LNCAP (cell line): ENCODE results near the gene HHLA2.

Source experiments
- CTCF ChIP-seq: fragments of 450-650 bp; IDR thresholded peaks from 2 replicates; pipeline ENCODE4 v1.5.1; 2017; ENCODE audit warnings: mild to moderate bottlenecking

HHLA2 gene

GRCh38 chr3:108327168-108327567 is 30.8 kb downstream of the HHLA2 start:
- no peak for TF ChIP-seq CTCF

GRCh38 chr3:108328821-108329486 is 32.6 kb downstream of the HHLA2 start:
- no peak for TF ChIP-seq CTCF

GRCh38 chr3:108329508-108329907 is 33.2 kb downstream of the HHLA2 start:
- no peak for TF ChIP-seq CTCF

- no peak for TF ChIP-seq CTCF
Measured at GRCh38 chr3:108329947-108330346, 33.6 kb downstream of the HHLA2 start.

GRCh38 chr3:108331792-108332191 is 35.4 kb downstream of the HHLA2 start:
- TF ChIP-seq CTCF, result no peak

- TF ChIP-seq CTCF, result no peak
Measured at GRCh38 chr3:108333961-108334360, 37.6 kb downstream of the HHLA2 start.

GRCh38 chr3:108334701-108335100 is 38.4 kb downstream of the HHLA2 start:
- TF ChIP-seq CTCF, result no peak
